Thyroid gland (tissue), 4 donors: Measurements from ENCODE around the gene RASAL3.

Experiments used
- POLR2A ChIP-seq, 2 donors: fragments of 450-650 bp; IDR thresholded peaks; one replicate each; pipeline ENCODE4 v1.6.1; 2017; ENCODE audit warnings: antibody characterized with exemption in 2 of 2, mild to moderate bottlenecking in 2 of 2, moderate library complexity in 1 of 2
- TF ChIP-seq, protein P1 (sequence below), 6 experiments: fragments of 200-600 bp in 3 of 6; fragments of 450-650 bp in 3 of 6; sonication (generic) in 3 of 6; IDR thresholded peaks; one replicate each; pipeline ENCODE4 v1.5.1; 2016 to 2019; ENCODE audit warnings: antibody characterized with exemption in 6 of 6, mild to moderate bottlenecking in 2 of 6, inconsistent platforms in 1 of 6, moderate library complexity in 1 of 6

DNA sequence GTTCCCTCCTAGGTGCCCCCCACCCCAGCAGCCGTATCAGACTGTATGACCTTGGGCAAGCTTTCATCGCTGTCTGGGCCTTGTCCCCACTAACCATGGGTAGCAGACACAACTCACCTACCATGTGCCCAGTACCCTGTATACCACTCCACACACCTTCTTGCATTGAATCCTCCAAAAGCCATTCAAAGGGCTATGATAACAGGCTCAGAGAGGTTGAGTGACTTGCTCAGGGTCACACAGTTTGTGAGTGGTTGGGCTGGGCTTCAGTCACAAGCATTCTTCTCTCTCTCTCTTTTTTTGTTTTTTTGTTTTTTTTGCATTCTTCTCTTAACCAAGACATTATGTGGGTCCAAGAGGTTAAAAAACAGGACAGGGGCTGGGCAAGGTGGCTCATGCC lies 2.6 kb downstream of the RASAL3 start:
- TF ChIP-seq, protein P1, sequence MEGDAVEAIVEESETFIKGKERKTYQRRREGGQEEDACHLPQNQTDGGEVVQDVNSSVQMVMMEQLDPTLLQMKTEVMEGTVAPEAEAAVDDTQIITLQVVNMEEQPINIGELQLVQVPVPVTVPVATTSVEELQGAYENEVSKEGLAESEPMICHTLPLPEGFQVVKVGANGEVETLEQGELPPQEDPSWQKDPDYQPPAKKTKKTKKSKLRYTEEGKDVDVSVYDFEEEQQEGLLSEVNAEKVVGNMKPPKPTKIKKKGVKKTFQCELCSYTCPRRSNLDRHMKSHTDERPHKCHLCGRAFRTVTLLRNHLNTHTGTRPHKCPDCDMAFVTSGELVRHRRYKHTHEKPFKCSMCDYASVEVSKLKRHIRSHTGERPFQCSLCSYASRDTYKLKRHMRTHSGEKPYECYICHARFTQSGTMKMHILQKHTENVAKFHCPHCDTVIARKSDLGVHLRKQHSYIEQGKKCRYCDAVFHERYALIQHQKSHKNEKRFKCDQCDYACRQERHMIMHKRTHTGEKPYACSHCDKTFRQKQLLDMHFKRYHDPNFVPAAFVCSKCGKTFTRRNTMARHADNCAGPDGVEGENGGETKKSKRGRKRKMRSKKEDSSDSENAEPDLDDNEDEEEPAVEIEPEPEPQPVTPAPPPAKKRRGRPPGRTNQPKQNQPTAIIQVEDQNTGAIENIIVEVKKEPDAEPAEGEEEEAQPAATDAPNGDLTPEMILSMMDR (IDR thresholded peaks at IDR 0.05) = no peak
- TF ChIP-seq POLR2A (IDR thresholded peaks at IDR 0.05) = no peak
